WERI-Rb-1 (cell line): ENCODE results near the gene GJA4.

Source experiments
- DNase-seq: peaks from one replicate; pipeline ENCODE4 v3.0.0-alpha.2; 2020
- H3K27ac ChIP-seq: fragments of 250-450 bp; sonication (Bioruptor Pico); 2 replicates; pipeline ENCODE4 v1.5.1; 2020; ENCODE audit warnings: mild to moderate bottlenecking, moderate library complexity
- H3K27me3 ChIP-seq: fragments of 250-450 bp; sonication (Bioruptor Pico); 2 replicates; pipeline ENCODE4 v1.5.1; 2021; ENCODE audit warnings: mild to moderate bottlenecking, low read depth, moderate library complexity; ENCODE audit not compliant: insufficient read depth, severe bottlenecking
- H3K36me3 ChIP-seq: fragments of 250-450 bp; sonication (Bioruptor Pico); 2 replicates; pipeline ENCODE4 v1.5.1; 2020; ENCODE audit warnings: mild to moderate bottlenecking, moderate library complexity
- H3K4me3 ChIP-seq: 2 replicates; pipeline ENCODE4 v1.5.1; 2011; ENCODE audit warnings: low read depth, mild to moderate bottlenecking, control low read depth, low read length
- H3K9me3 ChIP-seq: fragments of 250-450 bp; sonication (Bioruptor Pico); 2 replicates; pipeline ENCODE4 v1.5.1; 2021; ENCODE audit warnings: mild to moderate bottlenecking, moderate library complexity; ENCODE audit not compliant: severe bottlenecking
- CTCF ChIP-seq: IDR thresholded peaks from 2 replicates; pipeline ENCODE4 v1.5.1; 2011; ENCODE audit warnings: low read depth, mild to moderate bottlenecking, control low read depth, inconsistent platforms, low read length

Gene GJA4

GRCh38 chr1:34761176-34761761 is 31.5 kb upstream of the GJA4 start:
- H3K9me3 ChIP-seq: no peaks in the 10 kb centered on the region
- H3K27me3 ChIP-seq: peaks cover 89% of the 10 kb centered on the region
- TF ChIP-seq CTCF: no peak
- no peak overlapping the region for H3K4me3 ChIP-seq
- no peak overlapping the region for H3K27ac ChIP-seq
- DNase-seq: no peak
- H3K36me3 ChIP-seq: no peaks in the 10 kb centered on the region

GRCh38 chr1:34761776-34762307 is 31.0 kb upstream of the GJA4 start:
- H3K36me3 ChIP-seq: no peaks in the 10 kb centered on the region
- H3K9me3 ChIP-seq: no peaks in the 10 kb centered on the region
- no peak overlapping the region for H3K27ac ChIP-seq
- no peak overlapping the region for H3K4me3 ChIP-seq
- peaks cover 91% of the 10 kb centered on the region for H3K27me3 ChIP-seq
- TF ChIP-seq CTCF: no peak
- DNase-seq: no peak

GRCh38 chr1:34762474-34763141 is 30.2 kb upstream of the GJA4 start:
- no peak for DNase-seq
- Histone ChIP-seq H3K9me3 (no peaks in the 10 kb centered on the region), H3K27ac (no peak overlapping the region), H3K4me3 (no peak overlapping the region), H3K27me3 (peaks cover 91% of the 10 kb centered on the region), H3K36me3 (no peaks in the 10 kb centered on the region)
- no peak for TF ChIP-seq CTCF

- no peak overlapping the region for H3K4me3 ChIP-seq
- H3K36me3 ChIP-seq: no peaks in the 10 kb centered on the region
- no peak overlapping the region for H3K27ac ChIP-seq
- H3K27me3 ChIP-seq: peaks cover 90% of the 10 kb centered on the region
- no peak for TF ChIP-seq CTCF
- no peak for DNase-seq
- H3K9me3 ChIP-seq: no peaks in the 10 kb centered on the region
Measured at GRCh38 chr1:34763142-34763781, 29.5 kb upstream of the GJA4 start.

GRCh38 chr1:34768856-34769255 is 23.9 kb upstream of the GJA4 start:
- no peaks in the 10 kb centered on the region for H3K36me3 ChIP-seq
- no peak overlapping the region for H3K27ac ChIP-seq
- no peak for DNase-seq
- TF ChIP-seq CTCF: no peak
- no peak overlapping the region for H3K4me3 ChIP-seq
- peaks cover 77% of the 10 kb centered on the region for H3K27me3 ChIP-seq
- no peaks in the 10 kb centered on the region for H3K9me3 ChIP-seq
